Measurements from ENCODE around the gene USP2.

Gene USP2

DNA sequence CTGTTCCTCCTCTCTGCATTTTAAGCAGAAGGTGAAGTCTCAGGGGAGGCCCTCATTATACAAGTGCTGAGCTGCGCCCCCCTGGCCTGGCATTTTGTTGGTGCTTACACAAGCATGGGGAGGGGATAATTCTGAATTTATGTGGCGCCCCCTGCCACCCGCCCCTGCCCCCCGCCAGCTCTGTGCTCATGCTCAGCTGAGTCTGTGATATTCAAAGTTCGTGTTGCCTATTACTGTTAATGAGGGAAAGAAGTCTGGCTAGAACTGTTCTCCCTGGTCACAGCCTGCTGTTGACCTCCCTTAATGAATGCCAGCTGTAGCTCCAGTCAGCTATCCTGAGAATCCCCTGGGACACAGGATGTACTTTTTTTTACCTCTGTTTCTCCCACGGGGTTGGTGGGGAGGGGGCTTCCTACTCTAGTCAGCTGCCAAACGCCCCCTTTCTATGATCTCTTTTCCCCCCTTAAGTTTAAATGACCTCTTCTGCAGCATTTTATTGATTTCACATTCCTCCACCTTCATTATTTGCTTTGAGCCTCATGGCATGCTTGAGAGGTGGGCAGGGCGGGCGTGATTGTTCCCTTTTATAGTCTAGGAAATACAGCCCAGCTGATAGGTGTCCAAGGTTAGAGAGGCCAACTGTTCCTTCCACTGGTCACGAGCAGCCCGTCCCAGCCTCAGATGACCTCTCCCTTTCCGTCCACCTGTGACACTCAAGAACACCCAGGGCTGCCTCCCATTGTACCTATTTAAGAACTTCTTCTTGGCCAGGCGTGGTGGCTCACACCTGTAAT, 12.2 kb downstream of the USP2 start:
- no peak overlapping the region for H3K27ac ChIP-seq (ENCODE audit: low read depth, low read length, severe bottlenecking)
- WGBS, 2 experiments (ENCODE audit: insufficient coverage in 2 of 2): 82 to 88% methylated on average over 12 to 13 of the region's 13 CpGs

DNA sequence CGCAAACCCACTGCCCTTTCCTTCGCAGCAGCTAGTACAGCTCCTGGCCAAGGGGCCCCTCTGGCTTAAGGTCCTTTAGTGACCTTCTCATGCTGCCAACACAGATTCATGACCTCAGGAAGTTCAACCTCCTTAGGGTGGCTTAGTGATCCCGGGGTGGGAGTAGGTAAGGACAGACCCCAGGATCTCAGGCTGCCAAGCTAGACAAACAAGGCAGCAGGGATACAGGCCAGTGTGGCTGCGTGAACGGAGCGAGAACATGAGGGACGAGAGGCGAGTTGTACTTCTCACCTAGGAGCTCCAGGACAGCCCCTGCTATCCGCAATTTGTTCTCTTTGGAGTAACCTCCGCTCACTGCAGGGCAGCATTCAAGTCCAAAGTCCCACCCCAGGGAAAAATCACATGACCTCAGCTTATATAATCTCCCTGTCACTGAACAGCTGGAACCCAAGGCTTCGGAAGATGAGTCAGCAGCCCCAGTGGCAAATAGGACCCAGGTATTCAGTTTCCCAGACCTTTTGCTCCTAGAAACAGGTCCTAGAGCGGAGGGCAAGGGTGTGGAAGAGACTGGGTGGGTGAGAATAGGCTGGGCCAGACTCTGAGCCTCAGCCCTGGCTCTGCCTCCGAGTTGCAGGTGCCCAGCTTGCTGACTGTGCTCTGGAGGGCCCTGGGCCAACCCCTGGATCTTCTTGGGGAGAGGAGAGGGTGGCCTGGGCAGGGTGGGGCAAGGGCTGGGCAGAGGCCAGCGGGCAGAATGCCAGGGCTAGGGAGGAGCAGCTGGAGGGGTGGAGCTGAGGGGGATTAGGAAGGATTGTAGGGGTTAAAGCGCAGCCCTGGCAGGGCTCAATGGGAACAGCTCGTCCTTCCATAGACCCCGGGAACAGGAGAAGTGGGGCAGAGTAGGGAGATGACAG, 13.1 kb downstream of the USP2 start:
- H3K4me3 ChIP-seq (ENCODE audit: extremely low read depth, insufficient read depth, low read length, poor library complexity, severe bottlenecking): no peak overlapping the region
- no peaks in the 10 kb centered on the region for H3K9me3 ChIP-seq (ENCODE audit: control insufficient read depth, low read length)
- 75 to 85% methylated on average over 15 to 16 of the region's 17 CpGs for WGBS, 2 experiments (ENCODE audit: insufficient coverage in 2 of 2)
- H3K4me1 ChIP-seq (ENCODE audit: control insufficient read depth, insufficient read depth, low read length, poor library complexity, severe bottlenecking): peaks cover 19% of the 10 kb centered on the region
- no peaks in the 10 kb centered on the region for H3K36me3 ChIP-seq (ENCODE audit: control insufficient read depth, insufficient read depth, low read length)
- no peak overlapping the region for H3K27ac ChIP-seq (ENCODE audit: low read depth, low read length, severe bottlenecking)

More for the DNA sequence above, 12.2 kb downstream of the USP2 start:
- H3K9me3 ChIP-seq (ENCODE audit: control insufficient read depth, low read length): no peaks in the 10 kb centered on the region
- no peak overlapping the region for H3K4me3 ChIP-seq (ENCODE audit: extremely low read depth, insufficient read depth, low read length, poor library complexity, severe bottlenecking)
- no peaks in the 10 kb centered on the region for H3K36me3 ChIP-seq (ENCODE audit: control insufficient read depth, insufficient read depth, low read length)
- peaks cover 14% of the 10 kb centered on the region for H3K4me1 ChIP-seq (ENCODE audit: control insufficient read depth, insufficient read depth, low read length, poor library complexity, severe bottlenecking)

DNA sequence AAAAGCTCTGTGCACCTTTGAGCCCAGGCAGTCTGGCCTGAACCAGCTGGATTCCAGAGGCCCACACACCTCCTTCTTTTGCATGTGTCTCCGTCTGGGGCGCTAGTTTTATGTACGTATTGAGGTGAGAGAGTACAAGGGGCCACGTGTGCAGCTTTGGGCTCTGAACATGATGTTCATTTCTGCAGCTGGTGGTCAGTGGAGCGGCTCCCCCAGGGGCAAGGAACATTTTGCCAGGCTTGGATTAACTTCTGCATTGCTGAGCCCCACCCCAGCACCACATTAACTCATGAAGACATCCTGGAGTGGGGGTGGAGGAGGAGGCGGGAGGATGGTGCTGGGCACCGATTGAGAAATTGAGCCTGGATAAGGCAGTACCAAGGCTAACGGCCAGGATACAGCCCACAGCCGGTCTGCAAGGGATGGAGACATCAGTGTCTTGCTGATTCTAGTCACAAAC, 13.8 kb downstream of the USP2 start:
- Histone ChIP-seq H3K4me1 (ENCODE audit: control insufficient read depth, insufficient read depth, low read length, poor library complexity, severe bottlenecking) (peaks cover 24% of the 10 kb centered on the region), H3K36me3 (ENCODE audit: control insufficient read depth, insufficient read depth, low read length) (no peaks in the 10 kb centered on the region), H3K9me3 (ENCODE audit: control insufficient read depth, low read length) (no peaks in the 10 kb centered on the region), H3K27ac (ENCODE audit: low read depth, low read length, severe bottlenecking) (no peak overlapping the region), H3K4me3 (ENCODE audit: extremely low read depth, insufficient read depth, low read length, poor library complexity, severe bottlenecking) (no peak overlapping the region)
- 78 to 89% methylated on average over 8 of the region's 9 CpGs for whole genome bisulfite sequencing, 2 experiments (ENCODE audit: insufficient coverage in 2 of 2)

DNA sequence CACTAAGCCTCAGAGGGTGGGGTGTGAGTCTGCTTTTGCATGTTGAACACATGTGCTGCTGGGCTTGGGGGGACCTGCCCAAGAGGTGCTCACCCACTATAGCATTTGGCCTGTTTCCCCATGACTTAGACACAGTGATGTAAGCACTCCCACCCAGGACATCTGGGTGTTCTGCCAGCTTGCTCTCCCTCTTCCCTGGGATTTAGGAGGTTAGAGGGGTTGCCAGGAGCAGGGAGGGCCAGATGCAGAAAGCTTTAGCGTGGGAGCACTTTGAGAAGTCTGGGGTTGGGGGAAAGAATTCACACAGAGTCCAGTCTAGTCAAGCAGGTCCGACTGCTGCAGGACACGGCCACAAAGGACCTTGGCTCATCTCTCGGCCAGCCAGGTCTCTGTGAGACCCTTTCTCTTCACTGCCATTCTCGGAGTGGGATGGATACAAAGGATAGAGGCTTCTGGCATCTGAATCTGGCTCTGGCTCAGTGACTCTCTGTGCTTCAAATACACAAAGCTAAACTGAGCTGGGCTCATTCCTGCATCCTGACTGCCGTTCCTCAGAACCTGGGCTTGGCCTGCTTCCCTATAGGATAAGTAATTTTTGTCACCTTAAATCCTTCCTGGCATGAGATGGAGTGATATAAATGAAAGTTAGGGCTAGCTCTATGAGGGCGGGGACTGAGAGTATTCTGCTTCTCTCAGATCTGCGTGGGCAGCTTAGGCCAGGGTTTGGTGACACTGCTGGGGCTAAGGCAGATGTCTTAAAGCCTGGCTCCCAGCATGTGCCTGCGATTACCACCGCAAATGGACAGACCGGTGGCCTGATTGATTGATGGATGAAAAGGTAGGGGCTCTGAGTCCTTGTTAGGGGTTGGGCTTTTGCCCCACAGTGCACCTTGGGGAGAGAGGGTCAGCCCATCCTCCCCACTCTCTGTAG, 14.5 kb downstream of the USP2 start:
- H3K9me3 ChIP-seq (ENCODE audit: control insufficient read depth, low read length): no peaks in the 10 kb centered on the region
- H3K36me3 ChIP-seq (ENCODE audit: control insufficient read depth, insufficient read depth, low read length): no peaks in the 10 kb centered on the region
- H3K27ac ChIP-seq (ENCODE audit: low read depth, low read length, severe bottlenecking): no peak overlapping the region
- WGBS, 2 experiments (ENCODE audit: insufficient coverage in 2 of 2): 92 to 97% methylated on average over 10 of the region's 11 CpGs
- H3K4me1 ChIP-seq (ENCODE audit: control insufficient read depth, insufficient read depth, low read length, poor library complexity, severe bottlenecking): peaks cover 32% of the 10 kb centered on the region
- H3K4me3 ChIP-seq (ENCODE audit: extremely low read depth, insufficient read depth, low read length, poor library complexity, severe bottlenecking): no peak overlapping the region

DNA sequence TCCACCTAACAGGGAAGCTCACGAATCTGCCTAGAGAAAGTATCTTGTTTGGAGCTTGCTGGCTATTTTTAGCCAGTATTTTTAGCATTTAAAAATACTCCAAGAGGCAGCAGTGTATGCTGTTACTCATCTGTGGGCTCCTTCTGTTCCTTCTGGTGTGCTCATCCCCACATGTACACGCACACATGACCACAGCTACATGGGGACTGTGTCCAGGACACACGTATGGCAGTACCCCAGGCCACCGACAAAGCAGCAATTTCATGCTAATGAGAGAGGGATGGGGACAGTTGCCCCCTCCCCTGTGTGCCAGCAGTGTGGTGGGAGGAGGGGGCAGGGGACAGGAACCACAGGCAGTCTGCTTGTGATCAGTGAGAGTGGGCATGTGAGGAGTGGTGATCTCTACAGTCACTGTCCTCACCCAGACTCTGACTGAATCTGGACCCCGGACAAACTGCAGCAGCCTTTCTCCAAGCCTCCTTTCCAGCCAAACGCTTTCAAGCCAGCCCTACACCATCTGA, 16.4 kb downstream of the USP2 start:
- Histone ChIP-seq H3K9me3 (ENCODE audit: control insufficient read depth, low read length) (no peaks in the 10 kb centered on the region), H3K4me1 (ENCODE audit: control insufficient read depth, insufficient read depth, low read length, poor library complexity, severe bottlenecking) (peaks cover 41% of the 10 kb centered on the region), H3K27ac (ENCODE audit: low read depth, low read length, severe bottlenecking) (no peak overlapping the region), H3K36me3 (ENCODE audit: control insufficient read depth, insufficient read depth, low read length) (no peaks in the 10 kb centered on the region), H3K4me3 (ENCODE audit: extremely low read depth, insufficient read depth, low read length, poor library complexity, severe bottlenecking) (no peak overlapping the region)
- 67 to 76% methylated on average over 4 to 5 of the region's 6 CpGs for WGBS, 2 experiments (ENCODE audit: insufficient coverage in 2 of 2)

DNA sequence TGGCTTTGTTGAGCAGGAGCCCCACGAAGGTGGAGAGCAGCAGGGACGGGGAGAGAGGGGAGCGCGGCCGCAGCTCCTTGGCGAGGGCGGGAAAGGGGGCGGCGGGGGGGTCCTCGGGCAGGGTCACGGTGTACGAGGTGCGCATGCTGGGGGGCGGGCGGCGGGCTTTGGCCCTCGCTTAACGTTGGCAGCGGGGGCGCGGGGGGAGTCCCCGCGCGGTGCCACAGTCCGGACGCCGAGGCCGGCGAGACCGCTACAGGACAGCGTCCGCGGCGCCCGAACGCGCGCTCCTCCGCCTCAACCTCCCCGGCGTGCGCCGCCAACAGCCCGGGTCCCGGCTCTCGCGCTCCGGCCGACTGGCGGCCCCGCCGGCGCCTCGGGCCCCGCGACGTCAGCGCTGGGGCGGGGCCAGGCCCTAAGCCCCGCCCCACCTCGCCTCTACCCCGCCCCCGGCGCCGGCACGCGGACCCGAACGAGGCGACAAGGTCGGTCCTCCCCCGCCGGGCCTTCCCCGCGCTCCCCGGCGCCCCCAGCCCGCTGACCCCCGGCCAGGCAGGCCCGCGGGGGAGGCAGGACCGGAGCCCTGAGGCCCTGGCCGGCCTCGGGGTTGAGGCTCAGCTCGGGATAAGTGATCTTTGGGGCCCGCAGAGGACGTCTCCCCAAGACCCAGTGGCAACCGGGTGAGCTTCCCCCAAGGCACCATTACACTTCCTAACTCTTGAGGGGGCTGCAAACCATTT, 17.5 kb downstream of the USP2 start:
- peaks cover 43% of the 10 kb centered on the region for H3K4me1 ChIP-seq (ENCODE audit: control insufficient read depth, insufficient read depth, low read length, poor library complexity, severe bottlenecking)
- 4 to 5% methylated on average over 74 to 80 of the region's 88 CpGs for WGBS, 2 experiments (ENCODE audit: insufficient coverage in 2 of 2)
- H3K9me3 ChIP-seq (ENCODE audit: control insufficient read depth, low read length): no peaks in the 10 kb centered on the region
- no peak overlapping the region for H3K27ac ChIP-seq (ENCODE audit: low read depth, low read length, severe bottlenecking)
- no peaks in the 10 kb centered on the region for H3K36me3 ChIP-seq (ENCODE audit: control insufficient read depth, insufficient read depth, low read length)
- H3K4me3 ChIP-seq (ENCODE audit: extremely low read depth, insufficient read depth, low read length, poor library complexity, severe bottlenecking): peak overlapping the region; percentile 28

DNA sequence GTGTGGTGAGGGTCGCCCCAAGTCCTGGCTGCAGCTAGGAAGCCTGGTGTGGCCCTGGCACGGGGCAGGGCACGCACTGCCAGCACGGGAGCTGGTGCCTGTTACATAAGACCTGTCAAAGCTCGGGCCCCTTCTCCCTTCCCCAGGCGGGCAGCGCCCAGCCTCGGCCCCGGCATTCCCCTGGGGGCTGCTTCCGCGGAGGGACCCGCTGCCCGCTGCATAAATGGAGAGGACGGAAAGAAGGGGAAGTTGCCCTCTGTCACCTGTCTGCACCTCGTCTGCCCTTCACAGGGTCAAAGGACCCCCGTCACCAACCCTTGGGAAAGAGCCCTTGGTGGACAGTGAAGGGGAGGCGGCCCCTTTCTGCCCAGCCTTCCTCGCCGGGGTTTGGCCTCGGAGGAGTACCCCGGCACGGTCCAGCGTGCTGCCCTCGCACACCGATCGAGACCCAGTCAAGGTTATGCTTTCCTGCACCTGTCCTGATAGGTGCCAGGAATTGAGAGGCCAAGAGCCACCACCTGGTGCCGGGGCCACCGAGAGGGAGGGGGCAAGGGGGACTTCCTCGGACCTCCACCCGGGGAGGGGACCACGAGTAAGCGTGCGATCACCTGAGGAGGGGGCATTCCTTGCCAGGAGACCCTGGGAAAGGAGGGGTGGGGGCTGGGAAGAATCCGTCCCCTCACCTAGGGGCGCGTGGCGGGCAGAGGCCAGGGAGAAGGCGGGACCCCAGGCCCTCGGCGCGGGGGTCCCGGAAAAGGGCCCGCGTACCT, 18.2 kb downstream of the USP2 start:
- H3K36me3 ChIP-seq (ENCODE audit: control insufficient read depth, insufficient read depth, low read length): no peaks in the 10 kb centered on the region
- 72 to 79% methylated on average over 24 to 28 of the region's 44 CpGs for WGBS, 2 experiments (ENCODE audit: insufficient coverage in 2 of 2)
- peaks cover 41% of the 10 kb centered on the region for H3K4me1 ChIP-seq (ENCODE audit: control insufficient read depth, insufficient read depth, low read length, poor library complexity, severe bottlenecking)
- H3K4me3 ChIP-seq (ENCODE audit: extremely low read depth, insufficient read depth, low read length, poor library complexity, severe bottlenecking): peak overlapping the region; percentile 28
- H3K9me3 ChIP-seq (ENCODE audit: control insufficient read depth, low read length): no peaks in the 10 kb centered on the region
- H3K27ac ChIP-seq (ENCODE audit: low read depth, low read length, severe bottlenecking): no peak overlapping the region

DNA sequence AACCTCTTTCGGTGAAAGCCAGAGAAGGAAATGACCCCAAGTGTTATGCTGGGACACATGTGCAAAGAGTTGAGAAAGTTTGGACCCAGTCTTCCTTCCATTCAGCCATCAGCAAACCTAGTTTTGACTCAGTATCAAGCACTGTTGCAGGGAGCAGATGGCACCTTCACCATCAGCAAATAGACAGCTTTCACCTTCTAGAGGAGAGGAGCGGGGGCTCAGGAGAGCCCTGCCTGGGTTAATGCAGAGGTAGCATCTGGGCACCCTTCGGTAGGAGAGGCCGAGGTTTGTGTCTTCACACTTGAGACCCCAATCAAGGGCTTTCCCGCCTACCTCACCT, 18.8 kb downstream of the USP2 start:
- peaks cover 4% of the 10 kb centered on the region for H3K36me3 ChIP-seq (ENCODE audit: control insufficient read depth, insufficient read depth, low read length)
- peaks cover 40% of the 10 kb centered on the region for H3K4me1 ChIP-seq (ENCODE audit: control insufficient read depth, insufficient read depth, low read length, poor library complexity, severe bottlenecking)
- H3K27ac ChIP-seq (ENCODE audit: low read depth, low read length, severe bottlenecking): no peak overlapping the region
- H3K9me3 ChIP-seq (ENCODE audit: control insufficient read depth, low read length): no peaks in the 10 kb centered on the region
- no peak overlapping the region for H3K4me3 ChIP-seq (ENCODE audit: extremely low read depth, insufficient read depth, low read length, poor library complexity, severe bottlenecking)
- WGBS, 2 experiments (ENCODE audit: insufficient coverage in 2 of 2): 94 to 98% methylated on average over 4 to 5 of the region's 5 CpGs

DNA sequence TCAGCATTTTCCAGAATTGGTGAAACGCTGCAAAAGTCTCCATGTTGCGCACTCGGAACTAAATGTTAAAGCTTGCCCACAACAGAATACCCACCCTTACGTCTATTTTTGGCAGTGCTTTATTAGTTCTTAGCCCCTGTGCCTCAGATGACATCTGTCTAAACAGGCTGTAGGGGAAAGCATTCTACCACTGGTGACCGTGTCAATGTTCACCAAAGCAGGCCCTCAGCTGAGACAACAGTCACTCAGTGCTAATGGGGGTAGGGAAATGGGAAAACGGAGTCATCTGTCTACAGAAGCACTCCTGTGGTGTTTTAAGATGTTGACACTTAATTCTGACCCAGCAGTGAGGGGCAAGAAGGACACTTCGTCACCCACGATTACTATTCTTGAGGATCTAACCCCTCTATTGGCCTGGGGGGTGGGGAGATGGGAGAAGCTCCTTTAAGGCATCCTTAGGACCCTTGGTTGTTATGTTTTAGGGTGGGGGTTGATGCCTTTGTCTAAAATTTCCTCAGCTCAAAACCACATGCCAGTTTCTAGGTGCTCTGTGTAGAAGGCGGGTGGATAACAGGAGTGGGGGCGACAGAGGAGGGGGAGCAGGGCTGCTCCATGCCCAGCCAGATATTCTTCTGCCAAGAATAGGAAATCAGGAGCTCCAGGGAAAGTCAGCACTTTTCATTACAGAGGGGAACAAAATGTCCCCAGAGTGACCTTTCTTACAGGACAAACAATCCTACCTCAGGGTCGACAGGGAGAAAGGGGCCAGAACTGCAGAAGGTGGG, 19.4 kb downstream of the USP2 start:
- Histone ChIP-seq H3K4me3 (ENCODE audit: extremely low read depth, insufficient read depth, low read length, poor library complexity, severe bottlenecking) (peak overlapping the region; percentile 2), H3K9me3 (ENCODE audit: control insufficient read depth, low read length) (no peaks in the 10 kb centered on the region), H3K27ac (ENCODE audit: low read depth, low read length, severe bottlenecking) (peak overlapping the region; percentile 12), H3K36me3 (ENCODE audit: control insufficient read depth, insufficient read depth, low read length) (peaks cover 6% of the 10 kb centered on the region), H3K4me1 (ENCODE audit: control insufficient read depth, insufficient read depth, low read length, poor library complexity, severe bottlenecking) (peaks cover 40% of the 10 kb centered on the region)
- 81 to 84% methylated on average over 8 of the region's 11 CpGs for WGBS, 2 experiments (ENCODE audit: insufficient coverage in 2 of 2)

All from mesodermal cell (in vitro differentiated cells).